GM08714 (cell line): ENCODE results near the gene DMRTC2.

Experiments
- H3K4me3 ChIP-seq: fragments of 200-500 bp; sonication (Bioruptor generic); 2 replicates; pipeline ENCODE4 v1.5.1; 2014; ENCODE audit warnings: mild to moderate bottlenecking, low read length, inconsistent platforms
- ZNF274 ChIP-seq: IDR thresholded peaks from 2 replicates; pipeline ENCODE4 v1.6.1; 2012; ENCODE audit warnings: mild to moderate bottlenecking, low read depth, low read length

The DMRTC2 gene

GRCh38 chr19:41821003-41821735, 23.7 kb upstream of the DMRTC2 start:
- H3K4me3 ChIP-seq: no peak overlapping the region
- TF ChIP-seq ZNF274: no peak

DNA sequence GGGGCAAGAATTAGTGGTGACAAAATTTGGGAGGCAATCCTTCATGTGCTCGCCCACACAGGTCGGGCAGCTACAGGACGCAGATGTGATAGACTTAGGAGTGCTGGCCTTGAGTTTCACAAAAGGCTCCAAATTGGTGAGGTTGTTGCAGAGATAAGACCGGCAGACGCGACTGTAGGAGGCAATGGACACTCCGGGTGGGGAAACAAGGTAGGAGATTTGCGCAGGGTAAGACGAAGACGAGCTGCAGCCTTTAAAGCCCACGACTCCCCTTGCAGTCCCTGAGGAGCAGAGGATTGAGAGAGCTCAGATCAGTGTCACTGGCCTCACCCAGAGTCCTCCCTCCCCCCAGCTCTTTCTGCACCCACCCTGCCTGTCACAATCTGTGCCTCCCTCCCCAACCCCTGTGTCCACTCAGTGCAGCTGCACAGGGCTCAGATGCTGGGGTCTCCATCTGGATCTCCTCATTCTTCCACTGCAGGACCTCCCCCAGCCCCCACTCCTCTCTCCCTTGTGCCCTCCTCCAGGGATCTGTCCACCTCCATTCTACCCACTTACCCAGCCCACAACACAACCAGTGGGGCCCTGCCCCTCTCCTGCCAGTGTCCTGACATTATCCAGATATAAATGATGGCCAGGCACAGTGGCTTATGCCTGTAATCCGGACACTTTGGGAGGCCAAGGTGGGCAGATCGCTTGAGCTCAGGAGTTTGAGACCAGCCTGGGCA, 6.7 kb upstream of the DMRTC2 start:
- no peak overlapping the region for H3K4me3 ChIP-seq
- TF ChIP-seq ZNF274: no peak

GRCh38 chr19:41839211-41839610, 5.6 kb upstream of the DMRTC2 start:
- H3K4me3 ChIP-seq: no peak overlapping the region
- TF ChIP-seq ZNF274: no peak

DNA sequence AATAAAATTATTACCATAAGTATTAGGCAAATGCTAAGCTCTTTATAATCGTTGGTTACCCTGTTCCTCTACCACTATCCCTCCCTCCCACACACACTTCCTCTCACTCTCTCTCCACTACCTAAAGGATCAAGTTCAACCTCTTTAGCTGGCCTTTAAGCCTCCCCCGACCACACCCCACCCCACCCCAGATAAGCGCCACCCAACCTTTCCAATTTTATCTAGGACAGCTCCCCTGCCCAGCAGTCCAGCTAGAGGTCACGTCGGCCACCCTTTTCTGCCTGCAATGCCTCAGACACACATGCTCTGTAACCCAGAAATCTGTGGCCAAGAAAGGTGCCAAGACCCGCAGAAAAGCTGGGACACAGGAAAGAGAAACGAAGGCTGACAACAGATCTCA, 1.5 kb upstream of the DMRTC2 start:
- no peak for TF ChIP-seq ZNF274

DNA sequence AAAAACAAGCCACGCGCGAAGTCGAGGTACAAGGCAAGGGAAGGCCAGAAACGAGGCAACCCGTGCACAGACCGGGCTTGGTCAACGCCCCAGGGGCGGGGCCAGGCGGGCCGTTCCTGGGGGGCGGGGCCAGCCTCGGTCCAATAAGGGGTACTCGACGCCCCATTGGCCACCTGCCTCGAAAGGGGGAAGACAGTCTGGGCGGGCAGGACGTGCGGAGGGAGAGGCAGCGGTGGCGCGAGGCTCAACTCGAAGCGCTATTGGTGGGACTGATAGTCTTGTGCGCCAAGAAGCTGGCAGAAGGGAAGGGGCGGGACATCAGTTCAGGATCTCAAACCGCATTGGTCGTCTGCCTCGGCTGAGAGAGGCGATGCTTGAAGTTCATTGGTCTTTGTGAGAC, 241 bp upstream of the DMRTC2 start, which contains the start of gene LYPD4:
Gene LYPD4 (minus strand): TSS at position 83 of the 400 bp plus-strand sequence. CDS start 5,398 bp downstream, outside the sequence.
- TF ChIP-seq ZNF274: no peak
- H3K4me3 ChIP-seq: no peak within 1 kb of the TSS

More for the DNA sequence above, 1.5 kb upstream of the DMRTC2 start:
- H3K4me3 ChIP-seq: no peak overlapping the region

GRCh38 chr19:41845051-41845590, 279 bp downstream of the DMRTC2 start:
- H3K4me3 ChIP-seq: no peak overlapping the region
- TF ChIP-seq ZNF274: no peak

DNA sequence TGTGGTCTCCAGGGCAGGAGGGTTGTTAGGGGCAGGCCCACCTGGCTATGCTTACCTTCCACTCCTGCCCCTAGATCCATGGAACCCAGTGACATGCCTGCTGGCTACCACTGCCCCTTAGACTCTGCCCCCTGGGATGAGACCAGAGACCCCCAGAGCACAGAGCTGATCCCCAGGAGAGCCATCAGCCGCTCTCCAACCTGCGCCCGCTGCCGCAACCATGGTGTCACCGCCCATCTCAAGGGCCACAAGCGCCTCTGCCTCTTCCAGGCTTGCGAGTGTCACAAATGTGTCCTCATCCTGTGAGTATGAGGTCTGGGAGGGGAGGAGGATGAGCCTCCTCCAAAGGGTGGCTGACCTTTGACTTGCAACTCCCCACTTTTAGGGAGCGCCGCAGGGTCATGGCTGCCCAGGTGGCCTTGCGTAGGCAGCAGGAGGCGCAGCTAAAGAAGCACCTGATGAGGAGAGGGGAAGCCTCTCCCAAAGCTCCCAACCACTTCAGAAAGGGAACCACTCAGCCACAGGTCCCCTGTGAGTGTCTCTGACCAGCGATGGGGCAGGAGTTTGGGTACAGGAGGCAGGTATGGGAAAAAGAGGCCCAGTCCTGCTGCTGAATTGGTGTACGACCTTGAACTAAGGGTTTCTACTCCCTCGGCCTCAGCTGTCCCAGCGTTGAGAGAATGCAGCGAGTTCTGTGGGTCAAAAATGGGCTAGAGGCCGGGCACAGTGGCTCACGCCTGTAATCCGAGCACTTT, 2.7 kb downstream of the DMRTC2 start:
- no peak for TF ChIP-seq ZNF274
- no peak overlapping the region for H3K4me3 ChIP-seq

GRCh38 chr19:41848666-41849065, 3.8 kb downstream of the DMRTC2 start:
- no peak for TF ChIP-seq ZNF274

DNA sequence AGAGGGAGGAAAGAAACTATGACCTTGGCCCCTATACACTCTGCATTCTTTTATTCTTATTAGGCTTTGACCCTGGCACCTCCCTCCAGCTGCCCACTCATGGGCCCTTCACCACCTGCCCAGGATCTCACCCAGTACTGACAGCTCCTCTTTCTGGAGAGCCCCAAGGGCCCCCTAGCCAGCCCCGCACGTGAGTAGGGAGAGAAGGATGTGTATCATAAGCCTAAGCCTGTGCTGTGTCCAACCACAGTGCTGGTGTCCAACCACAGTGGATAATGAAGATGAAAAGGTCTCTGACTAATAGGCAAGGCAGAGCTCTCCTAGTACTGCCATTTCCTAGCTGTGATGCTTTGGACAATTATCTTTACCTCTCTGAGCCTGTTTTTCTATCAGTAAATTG, 4.2 kb downstream of the DMRTC2 start:
- H3K4me3 ChIP-seq: no peak overlapping the region
- no peak for TF ChIP-seq ZNF274

More at GRCh38 chr19:41848666-41849065, 3.8 kb downstream of the DMRTC2 start:
- H3K4me3 ChIP-seq: no peak overlapping the region

DNA sequence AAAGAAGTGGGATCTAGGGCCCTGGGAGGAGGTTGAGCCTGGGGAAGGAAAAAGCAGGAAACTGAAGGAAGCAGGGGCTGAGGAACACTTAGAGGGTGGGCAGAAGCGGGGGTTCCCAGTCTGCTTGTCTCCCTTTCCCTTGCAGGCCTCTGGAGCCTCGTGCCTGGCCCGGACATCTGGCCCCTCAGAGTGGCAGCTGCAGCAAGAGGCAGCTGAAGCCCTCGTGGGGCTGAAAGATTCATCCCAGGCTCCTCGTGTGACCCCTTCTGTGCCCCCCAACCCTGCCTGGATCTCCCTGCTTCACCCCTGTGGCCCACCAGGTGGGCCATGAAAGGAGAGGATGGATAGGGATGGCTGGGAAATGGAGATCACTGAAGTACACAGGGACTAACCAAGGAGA, 5.5 kb downstream of the DMRTC2 start:
- H3K4me3 ChIP-seq: no peak overlapping the region
- TF ChIP-seq ZNF274: no peak

DNA sequence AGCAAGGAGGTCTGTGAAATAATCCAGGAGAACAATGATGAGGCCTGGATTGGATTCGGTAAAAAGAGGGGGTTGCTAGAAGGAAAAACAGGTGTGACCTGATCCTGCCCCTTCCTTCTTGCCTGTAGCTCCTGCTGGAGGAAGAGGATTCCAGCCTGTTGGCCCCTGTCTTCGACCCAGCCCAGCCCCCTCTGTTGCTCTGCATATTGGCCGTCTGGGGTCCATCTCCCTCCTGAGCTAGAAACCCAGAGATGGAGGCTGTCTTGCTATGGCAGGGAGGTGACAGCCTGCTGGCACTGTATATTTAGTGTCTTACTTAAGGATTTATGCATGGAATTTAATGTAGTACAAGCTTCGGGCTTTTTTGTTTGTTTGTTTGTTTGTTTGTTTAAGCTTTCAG, 6.6 kb downstream of the DMRTC2 start:
- H3K4me3 ChIP-seq: no peak overlapping the region
- TF ChIP-seq ZNF274: no peak

- no peak overlapping the region for H3K4me3 ChIP-seq
- no peak for TF ChIP-seq ZNF274
These were observed 8.5 kb downstream of the DMRTC2 start for GRCh38 chr19:41853344-41853743.

- H3K4me3 ChIP-seq: no peak overlapping the region
- TF ChIP-seq ZNF274: no peak
These were observed 8.9 kb downstream of the DMRTC2 start for GRCh38 chr19:41853768-41854167.

DNA sequence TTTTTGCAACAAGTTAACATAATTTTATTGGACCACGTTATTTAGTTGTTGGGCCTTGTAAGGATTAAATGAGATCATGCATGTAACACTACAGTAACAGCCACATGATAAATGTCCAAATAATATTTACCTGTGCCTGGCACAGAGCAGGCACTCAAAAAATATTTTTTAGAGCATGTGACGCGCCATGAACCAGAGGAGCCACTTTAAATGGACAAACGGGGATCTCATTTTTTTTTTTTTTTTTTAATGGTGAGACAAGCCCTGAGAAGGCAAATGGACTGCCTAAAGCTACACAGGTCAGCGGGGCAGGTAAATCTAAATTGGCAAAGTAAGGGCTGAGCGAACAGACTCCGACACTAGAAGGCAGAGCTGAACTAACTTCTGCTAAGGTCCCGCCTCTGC, 14.4 kb downstream of the DMRTC2 start:
- TF ChIP-seq ZNF274: no peak
- peak overlapping the region; percentile 53 for H3K4me3 ChIP-seq
